ENCODE measurements around the gene GYS1. TPM values are rescaled to one million over a fixed set of nuclear protein-coding genes. Genes with fewer than 3 reads are reported as not detected.

GYS1 gene
- total RNA-seq, 1 donor, result 44.5 TPM

DNA sequence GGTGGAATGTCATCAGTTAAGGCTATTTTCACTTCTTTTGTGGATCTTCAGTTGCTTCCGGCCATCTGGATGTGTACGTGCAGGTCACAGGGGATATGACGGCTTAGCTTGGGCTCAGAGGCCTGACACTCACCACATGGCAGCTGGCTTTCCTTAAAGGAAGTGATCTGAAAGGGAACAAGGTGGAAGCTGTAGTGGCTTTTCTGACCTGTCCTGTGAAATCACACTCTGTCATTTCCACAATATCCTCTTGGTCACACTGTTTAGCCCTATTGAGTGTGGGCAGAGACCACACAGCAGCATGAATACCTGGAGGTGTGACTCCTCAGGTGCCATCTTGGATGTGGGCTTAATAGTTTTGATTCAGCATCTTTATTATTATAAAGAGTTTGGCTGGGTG is 43.0 kb downstream of the GYS1 start:
- TF ChIP-seq, protein P1, sequence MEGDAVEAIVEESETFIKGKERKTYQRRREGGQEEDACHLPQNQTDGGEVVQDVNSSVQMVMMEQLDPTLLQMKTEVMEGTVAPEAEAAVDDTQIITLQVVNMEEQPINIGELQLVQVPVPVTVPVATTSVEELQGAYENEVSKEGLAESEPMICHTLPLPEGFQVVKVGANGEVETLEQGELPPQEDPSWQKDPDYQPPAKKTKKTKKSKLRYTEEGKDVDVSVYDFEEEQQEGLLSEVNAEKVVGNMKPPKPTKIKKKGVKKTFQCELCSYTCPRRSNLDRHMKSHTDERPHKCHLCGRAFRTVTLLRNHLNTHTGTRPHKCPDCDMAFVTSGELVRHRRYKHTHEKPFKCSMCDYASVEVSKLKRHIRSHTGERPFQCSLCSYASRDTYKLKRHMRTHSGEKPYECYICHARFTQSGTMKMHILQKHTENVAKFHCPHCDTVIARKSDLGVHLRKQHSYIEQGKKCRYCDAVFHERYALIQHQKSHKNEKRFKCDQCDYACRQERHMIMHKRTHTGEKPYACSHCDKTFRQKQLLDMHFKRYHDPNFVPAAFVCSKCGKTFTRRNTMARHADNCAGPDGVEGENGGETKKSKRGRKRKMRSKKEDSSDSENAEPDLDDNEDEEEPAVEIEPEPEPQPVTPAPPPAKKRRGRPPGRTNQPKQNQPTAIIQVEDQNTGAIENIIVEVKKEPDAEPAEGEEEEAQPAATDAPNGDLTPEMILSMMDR (IDR thresholded peaks at IDR 0.05; ENCODE audit: extremely low read depth, low read depth, low read length), result no peak
- H4K20me1 ChIP-seq (ENCODE audit: insufficient read depth, low read length), result no peaks in the 10 kb centered on the region
- peaks cover 4% of the 10 kb centered on the region for H3K4me1 ChIP-seq (ENCODE audit: insufficient read depth, low read length)
- H3K27me3 ChIP-seq (ENCODE audit: insufficient read depth, low read length), result no peaks in the 10 kb centered on the region
- H3K27ac ChIP-seq (ENCODE audit: low read depth, low read length), result no peak overlapping the region
- no peak overlapping the region for H2AFZ ChIP-seq (ENCODE audit: low read length)
- H3K4me2 ChIP-seq (ENCODE audit: insufficient read depth, low read length), result no peak overlapping the region
- peaks cover 9% of the 10 kb centered on the region for H3K79me2 ChIP-seq (ENCODE audit: insufficient read depth, low read length)
- H3K36me3 ChIP-seq (ENCODE audit: insufficient read depth, low read length), result no peaks in the 10 kb centered on the region
- H3K4me3 ChIP-seq (ENCODE audit: insufficient read depth, low read length), result no peak overlapping the region
- no peak for DNase-seq (ENCODE audit: insufficient read length, low spot score, missing footprints)
- peaks cover 3% of the 10 kb centered on the region for H3K9me3 ChIP-seq (ENCODE audit: low read depth, low read length)

DNA sequence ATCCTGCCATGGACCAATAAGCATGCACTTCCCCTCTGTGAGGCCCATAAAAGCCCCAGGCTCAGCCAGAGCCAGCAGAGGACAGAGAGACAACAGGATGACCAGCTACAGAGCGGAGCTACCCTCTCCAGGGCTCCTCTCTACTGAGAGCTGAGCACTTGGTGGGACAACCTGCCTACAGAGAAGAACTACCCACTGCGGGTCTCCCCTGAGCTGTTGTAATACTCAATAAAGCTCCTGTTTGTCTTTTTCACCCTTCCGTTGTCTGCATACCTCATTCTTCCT is 45.9 kb downstream of the GYS1 start:
- no peaks in the 10 kb centered on the region for H4K20me1 ChIP-seq (ENCODE audit: insufficient read depth, low read length)
- no peak overlapping the region for H3K4me2 ChIP-seq (ENCODE audit: insufficient read depth, low read length)
- H3K4me1 ChIP-seq (ENCODE audit: insufficient read depth, low read length), result no peaks in the 10 kb centered on the region
- H3K9me3 ChIP-seq (ENCODE audit: low read depth, low read length), result peaks cover 3% of the 10 kb centered on the region
- H3K36me3 ChIP-seq (ENCODE audit: insufficient read depth, low read length), result no peaks in the 10 kb centered on the region
- H3K27me3 ChIP-seq (ENCODE audit: insufficient read depth, low read length), result no peaks in the 10 kb centered on the region
- no peak overlapping the region for H2AFZ ChIP-seq (ENCODE audit: low read length)
- H3K79me2 ChIP-seq (ENCODE audit: insufficient read depth, low read length), result no peaks in the 10 kb centered on the region
- no peak overlapping the region for H3K4me3 ChIP-seq (ENCODE audit: insufficient read depth, low read length)
- TF ChIP-seq, protein P1 (IDR thresholded peaks at IDR 0.05; ENCODE audit: extremely low read depth, low read depth, low read length), result no peak
- DNase-seq (ENCODE audit: insufficient read length, low spot score, missing footprints), result no peak
- no peak overlapping the region for H3K27ac ChIP-seq (ENCODE audit: low read depth, low read length)

DNA sequence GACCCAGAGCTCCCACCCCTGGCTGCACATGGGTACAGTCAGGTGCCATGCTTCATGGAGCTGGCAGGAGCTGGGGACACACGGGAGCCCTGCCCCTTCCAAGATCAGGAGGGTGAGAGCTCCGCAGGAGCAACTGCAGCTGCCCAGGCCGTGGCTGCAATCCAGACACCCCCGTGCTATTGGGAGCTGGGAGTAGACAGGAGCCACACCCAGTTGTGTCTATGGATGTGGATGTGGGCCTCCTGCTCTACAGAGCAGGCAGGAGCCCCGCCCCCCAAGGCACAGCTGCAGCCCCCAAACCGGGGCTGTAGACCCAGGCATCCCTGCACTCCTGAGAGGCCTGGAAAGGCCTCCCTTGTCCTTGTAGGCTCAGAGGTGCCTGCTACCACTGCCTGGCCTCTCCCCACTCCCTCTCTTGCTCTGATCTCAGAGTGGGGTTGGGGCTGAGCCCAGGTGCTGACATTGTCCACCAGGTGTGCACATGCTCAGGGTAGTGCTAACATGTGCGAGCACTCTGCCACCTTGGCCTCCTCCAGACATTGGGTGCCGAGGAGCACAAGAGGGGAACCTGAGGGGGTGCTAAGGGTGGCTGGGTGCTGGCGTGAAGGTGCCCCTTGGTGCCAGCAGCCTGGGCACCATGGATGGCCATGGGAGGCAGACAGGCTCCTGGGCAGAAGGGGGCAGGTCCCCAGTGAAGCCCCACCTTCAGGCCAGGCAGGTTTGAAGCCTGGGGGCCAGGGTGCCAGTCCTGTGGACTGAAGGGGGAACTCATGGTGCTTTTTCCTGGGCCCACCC is 46.4 kb downstream of the GYS1 start:
- no peaks in the 10 kb centered on the region for H4K20me1 ChIP-seq (ENCODE audit: insufficient read depth, low read length)
- H3K36me3 ChIP-seq (ENCODE audit: insufficient read depth, low read length), result no peaks in the 10 kb centered on the region
- H3K9me3 ChIP-seq (ENCODE audit: low read depth, low read length), result peaks cover 3% of the 10 kb centered on the region
- no peak overlapping the region for H3K27ac ChIP-seq (ENCODE audit: low read depth, low read length)
- H3K4me1 ChIP-seq (ENCODE audit: insufficient read depth, low read length), result no peaks in the 10 kb centered on the region
- TF ChIP-seq, protein P1 (IDR thresholded peaks at IDR 0.05; ENCODE audit: extremely low read depth, low read depth, low read length), result no peak
- no peak overlapping the region for H3K4me2 ChIP-seq (ENCODE audit: insufficient read depth, low read length)
- no peak overlapping the region for H3K4me3 ChIP-seq (ENCODE audit: insufficient read depth, low read length)
- H3K79me2 ChIP-seq (ENCODE audit: insufficient read depth, low read length), result no peaks in the 10 kb centered on the region
- no peak for DNase-seq (ENCODE audit: insufficient read length, low spot score, missing footprints)
- no peaks in the 10 kb centered on the region for H3K27me3 ChIP-seq (ENCODE audit: insufficient read depth, low read length)
- H2AFZ ChIP-seq (ENCODE audit: low read length), result no peak overlapping the region

DNA sequence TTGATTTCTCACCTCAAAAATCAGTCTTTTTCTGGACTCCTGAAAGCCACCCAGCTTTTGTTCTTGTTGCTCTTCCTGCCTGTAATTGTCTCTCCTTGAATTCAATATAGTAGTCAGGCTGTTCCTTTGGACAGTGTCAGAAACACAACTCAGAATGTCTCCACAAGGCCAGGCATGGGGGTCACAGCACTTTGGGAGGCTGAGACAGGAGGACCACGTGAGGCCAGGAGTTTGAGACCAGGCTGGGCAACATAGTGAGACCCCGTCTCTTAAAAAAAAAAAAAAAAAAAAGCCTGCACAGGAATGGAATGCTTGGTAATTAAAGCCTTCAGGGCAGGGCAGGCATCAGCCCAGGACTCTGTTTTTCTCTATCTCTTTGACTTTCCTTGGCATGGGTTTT is 47.3 kb downstream of the GYS1 start:
- Histone ChIP-seq H4K20me1 (ENCODE audit: insufficient read depth, low read length) (no peaks in the 10 kb centered on the region), H2AFZ (ENCODE audit: low read length) (no peak overlapping the region), H3K79me2 (ENCODE audit: insufficient read depth, low read length) (no peaks in the 10 kb centered on the region), H3K9me3 (ENCODE audit: low read depth, low read length) (peaks cover 6% of the 10 kb centered on the region), H3K4me3 (ENCODE audit: insufficient read depth, low read length) (no peak overlapping the region), H3K27me3 (ENCODE audit: insufficient read depth, low read length) (no peaks in the 10 kb centered on the region), H3K4me1 (ENCODE audit: insufficient read depth, low read length) (no peaks in the 10 kb centered on the region), H3K4me2 (ENCODE audit: insufficient read depth, low read length) (no peak overlapping the region), H3K27ac (ENCODE audit: low read depth, low read length) (no peak overlapping the region), H3K36me3 (ENCODE audit: insufficient read depth, low read length) (no peaks in the 10 kb centered on the region)
- DNase-seq (ENCODE audit: insufficient read length, low spot score, missing footprints), result no peak
- TF ChIP-seq, protein P1 (IDR thresholded peaks at IDR 0.05; ENCODE audit: extremely low read depth, low read depth, low read length), result no peak
